ENCODE results near the gene ACTR1B. TPM values are rescaled to one million over a fixed set of nuclear protein-coding genes. Genes with fewer than 3 reads are reported as not detected.

The ACTR1B gene
- total and polyA plus RNA-seq, 2 of the 4 experiments (the other 2 are of a cell fraction), result 40.5 to 68.8 TPM

DNA sequence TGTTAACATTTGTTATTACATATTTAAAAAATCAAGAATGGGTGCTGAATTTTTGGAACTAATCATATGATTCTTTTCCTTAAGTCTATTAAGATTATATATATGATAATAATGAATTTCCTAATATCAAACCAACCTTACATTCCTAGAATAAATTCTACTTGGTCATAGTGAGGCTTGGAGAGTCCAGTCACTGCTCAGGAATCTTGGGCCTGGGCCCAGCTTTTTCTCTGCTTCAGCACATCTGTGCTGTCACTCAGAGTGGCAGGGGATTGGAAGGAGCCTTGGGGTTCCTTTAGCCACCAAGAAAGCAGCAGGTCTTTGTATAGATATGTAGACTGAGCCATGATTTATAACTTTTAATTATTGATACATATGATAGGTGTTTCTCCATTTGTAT, 29.6 kb upstream of the ACTR1B start (continued):
- TF ChIP-seq, protein P1, sequence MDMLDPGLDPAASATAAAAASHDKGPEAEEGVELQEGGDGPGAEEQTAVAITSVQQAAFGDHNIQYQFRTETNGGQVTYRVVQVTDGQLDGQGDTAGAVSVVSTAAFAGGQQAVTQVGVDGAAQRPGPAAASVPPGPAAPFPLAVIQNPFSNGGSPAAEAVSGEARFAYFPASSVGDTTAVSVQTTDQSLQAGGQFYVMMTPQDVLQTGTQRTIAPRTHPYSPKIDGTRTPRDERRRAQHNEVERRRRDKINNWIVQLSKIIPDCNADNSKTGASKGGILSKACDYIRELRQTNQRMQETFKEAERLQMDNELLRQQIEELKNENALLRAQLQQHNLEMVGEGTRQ (IDR thresholded peaks at IDR 0.05; ENCODE audit: low read depth, low read length), result no peak
- TF ChIP-seq SMC3 (IDR thresholded peaks at IDR 0.05; ENCODE audit: low read depth, low read length) (no peak), MAZ (IDR thresholded peaks at IDR 0.05; ENCODE audit: borderline replicate concordance, low read depth, low read length) (no peak)

DNA sequence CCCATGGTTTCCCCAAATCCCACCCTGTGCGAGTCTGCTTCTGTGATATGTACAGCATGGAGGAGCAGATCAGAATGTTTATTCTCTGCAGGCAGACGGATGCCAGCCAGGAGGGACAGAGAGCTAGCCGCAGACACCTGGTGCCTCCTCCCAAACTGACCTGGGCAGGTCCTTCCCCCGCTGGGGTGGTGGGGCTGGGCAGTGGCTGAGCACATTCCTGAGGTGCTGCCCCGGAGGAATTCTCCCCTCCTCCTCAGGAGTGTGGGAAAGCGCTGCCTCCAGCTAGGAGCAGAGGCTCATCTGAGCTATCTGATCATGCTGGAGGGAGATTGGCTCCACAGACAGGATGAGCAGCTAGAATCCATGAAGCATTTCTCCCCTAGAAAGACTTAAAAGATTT, 27.3 kb upstream of the ACTR1B start:
- in situ Hi-C loops (cut with MboI; ENCODE audit: low sequenced_read_pairs), result loop anchor here (10.0 kb wide), 1 partner anchor 96 kb away; no protein-coding TSS in a partner anchor
- no peak overlapping the region for H2AFZ ChIP-seq (replicated peaks; ENCODE audit: low read length, poor library complexity)
- H2BK15ac ChIP-seq (ENCODE audit: low read depth, low read length), result no peak overlapping the region
- BruUV-seq (replicated peaks), result no TSS peak
- no peak overlapping the region for H2BK120ac ChIP-seq (ENCODE audit: low read depth, low read length)
- H3K27me3 ChIP-seq (ENCODE audit: control insufficient read depth, insufficient read depth, low read length), result no peaks in the 10 kb centered on the region; the same call in 1 of the 2 replicates
- H4K5ac ChIP-seq (ENCODE audit: low read depth, low read length), result no peak overlapping the region
- ChIA-PET CTCF (no interaction called here), POLR2A (ENCODE audit: unreplicated experiment) (no interaction called here)
- no peak overlapping the region for H3K18ac ChIP-seq (ENCODE audit: low read depth, low read length)
- H3K4me1 ChIP-seq (ENCODE audit: control insufficient read depth, insufficient read depth, low read length), result no peaks in the 10 kb centered on the region
- no peak overlapping the region for H3K56ac ChIP-seq (ENCODE audit: extremely low read depth, insufficient read depth, low read length)
- H3K23ac ChIP-seq (ENCODE audit: low read depth, low read length), result no peak overlapping the region
- H3K4me2 ChIP-seq (ENCODE audit: low read depth, low read length), result no peak overlapping the region
- no peak overlapping the region for H2AK9ac ChIP-seq (replicated peaks; ENCODE audit: low read depth, low read length, poor library complexity)
- WGBS, 2 experiments (ENCODE audit: extremely low coverage in 2 of 2, insufficient read length in 1 of 2), result no CpG with 5 or more reads among the region's 6 CpGs
- no peak for TF ChIP-seq MAFK (IDR thresholded peaks at IDR 0.05; ENCODE audit: low read depth, low read length)
- no peak for TF ChIP-seq BHLHE40 (IDR thresholded peaks at IDR 0.05; ENCODE audit: low read depth, low read length)
- no peak for TF ChIP-seq POLR2A (IDR thresholded peaks at IDR 0.05; ENCODE audit: low read depth, low read length)
- TF ChIP-seq, protein P1 (IDR thresholded peaks at IDR 0.05; ENCODE audit: low read depth, low read length), result no peak
- TF ChIP-seq SMC3 (IDR thresholded peaks at IDR 0.05; ENCODE audit: low read depth, low read length), result no peak
- no peak for TF ChIP-seq NFE2L2 (IDR thresholded peaks at IDR 0.05; ENCODE audit: low read depth, low read length)
- no peak for TF ChIP-seq CHD1 (IDR thresholded peaks at IDR 0.05; ENCODE audit: low read depth, low read length)
- no peak for TF ChIP-seq MAZ (IDR thresholded peaks at IDR 0.05; ENCODE audit: borderline replicate concordance, low read depth, low read length)
- no peak for TF ChIP-seq RFX5 (IDR thresholded peaks at IDR 0.05; ENCODE audit: low read depth, low read length)
- TF ChIP-seq MXI1 (IDR thresholded peaks at IDR 0.05; ENCODE audit: borderline replicate concordance, low read depth, low read length), result no peak
- TF ChIP-seq, protein P2, sequence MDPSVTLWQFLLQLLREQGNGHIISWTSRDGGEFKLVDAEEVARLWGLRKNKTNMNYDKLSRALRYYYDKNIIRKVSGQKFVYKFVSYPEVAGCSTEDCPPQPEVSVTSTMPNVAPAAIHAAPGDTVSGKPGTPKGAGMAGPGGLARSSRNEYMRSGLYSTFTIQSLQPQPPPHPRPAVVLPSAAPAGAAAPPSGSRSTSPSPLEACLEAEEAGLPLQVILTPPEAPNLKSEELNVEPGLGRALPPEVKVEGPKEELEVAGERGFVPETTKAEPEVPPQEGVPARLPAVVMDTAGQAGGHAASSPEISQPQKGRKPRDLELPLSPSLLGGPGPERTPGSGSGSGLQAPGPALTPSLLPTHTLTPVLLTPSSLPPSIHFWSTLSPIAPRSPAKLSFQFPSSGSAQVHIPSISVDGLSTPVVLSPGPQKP (IDR thresholded peaks at IDR 0.05; ENCODE audit: borderline replicate concordance, low read depth, low read length), result no peak
- no peak for TF ChIP-seq RAD21 (IDR thresholded peaks at IDR 0.05; ENCODE audit: low read length)
- TF ChIP-seq CTCF (conservative IDR thresholded peaks at IDR 0.05; ENCODE audit: low read depth, low read length), result no peak
- no peak overlapping the region for H4K8ac ChIP-seq (ENCODE audit: low read depth in 2 of 2, low read length in 2 of 2)
- no peak overlapping the region for H3K9ac ChIP-seq (ENCODE audit: low read depth, low read length)
- H2BK20ac ChIP-seq (ENCODE audit: low read depth, low read length), result no peak overlapping the region
- no peaks in the 10 kb centered on the region for H3K36me3 ChIP-seq (ENCODE audit: control insufficient read depth, insufficient read depth, low read length)
- H3K27ac ChIP-seq (ENCODE audit: insufficient read depth, low read length), result no peak overlapping the region
- H2AK5ac ChIP-seq (ENCODE audit: low read depth, low read length), result no peak overlapping the region
- intact Hi-C loops (cut with micrococcal nuclease), result no loop called here
- H4K91ac ChIP-seq (ENCODE audit: insufficient read depth, low read depth, low read length), result no peak overlapping the region
- no peak overlapping the region for H3K14ac ChIP-seq (replicated peaks; ENCODE audit: low read depth, low read length)
- no peak overlapping the region for H3K4ac ChIP-seq (ENCODE audit: low read depth, low read length)
- ATAC-seq (ENCODE audit: low read depth) (no peak), DNase-seq (no peak)
- H3K4me3 ChIP-seq (ENCODE audit: insufficient read depth, low read depth, low read length), result no peak overlapping the region
- no peaks in the 10 kb centered on the region for H3K79me1 ChIP-seq (ENCODE audit: low read depth in 1 of 2, low read length in 2 of 2)
- no peak overlapping the region for H2BK5ac ChIP-seq (ENCODE audit: low read depth, low read length, poor library complexity, severe bottlenecking)
- no peaks in the 10 kb centered on the region for H4K20me1 ChIP-seq (ENCODE audit: insufficient read depth, low read length)
- no peaks in the 10 kb centered on the region for H3K9me1 ChIP-seq (ENCODE audit: insufficient read depth, low read length)
- dilution Hi-C loops (cut with HindIII; ENCODE audit: low sequenced_read_pairs, unreplicated experiment), result no loop called here
- H3K9me3 ChIP-seq (ENCODE audit: control insufficient read depth, insufficient read depth, low read length), result no peaks in the 10 kb centered on the region
